CD4-positive, alpha-beta T cell (primary cell): ENCODE results near the gene MINDY1. TPM values are rescaled to one million over a fixed set of nuclear protein-coding genes. Genes with fewer than 3 reads are reported as not detected.

Experiments used
- ATAC-seq: fragments of 200-7000 bp; cut with Tn5 transposase; one replicate; pipeline ENCODE4 v1.10.0; 2022; ENCODE audit warnings: mild to moderate bottlenecking; ENCODE audit not compliant: poor library complexity
- CTCF ChIA-PET: fragments of 350-600 bp; sonication (Branson Sonifier 250); formaldehyde crosslinking; loops from one replicate; lab custom pipeline; 2021; ENCODE audit warnings: antibody characterized with exemption, inconsistent platforms; lab: Charles Lee
- POLR2A ChIA-PET: fragments of 350-600 bp; sonication (Branson Sonifier 250); formaldehyde crosslinking; loops from one replicate; lab custom pipeline; 2021; ENCODE audit warnings: antibody characterized with exemption, inconsistent platforms; lab: Charles Lee
- DNase-seq, 14 experiments: peaks; one replicate each; pipeline ENCODE4 v3.0.0-alpha.2; 2013 to 2020; ENCODE audit warnings: mixed read lengths in 2 of 14
- H3K27ac ChIP-seq, 2 donors: one replicate each; pipeline versions ENCODE4 v1.5.1 to v1.7.0; 2013; ENCODE audit warnings: low read length in 2 of 2, low read depth in 1 of 2, mild to moderate bottlenecking in 1 of 2
- H3K27me3 ChIP-seq, 2 experiments: 1 replicate in 1 of 2; 2 replicates in 1 of 2; pipeline versions ENCODE4 v1.6.1 to v1.7.0; 2013; ENCODE audit warnings: low read length in 2 of 2, control low read depth in 1 of 2, mild to moderate bottlenecking in 1 of 2, moderate library complexity in 1 of 2; ENCODE audit not compliant: insufficient read depth in 2 of 2, control insufficient read depth in 1 of 2
- H3K36me3 ChIP-seq: one replicate; pipeline ENCODE4 v1.6.1; 2013; ENCODE audit warnings: low read length, control low read depth; ENCODE audit not compliant: insufficient read depth
- H3K4me1 ChIP-seq: one replicate; pipeline ENCODE4 v1.6.1; 2013; ENCODE audit warnings: low read length, control low read depth; ENCODE audit not compliant: insufficient read depth
- H3K4me3 ChIP-seq: one replicate; pipeline ENCODE4 v1.5.1; 2013; ENCODE audit warnings: mild to moderate bottlenecking, low read length, moderate library complexity
- H3K9me3 ChIP-seq, 2 experiments: 1 replicate in 1 of 2; 2 replicates in 1 of 2; pipeline versions ENCODE4 v1.6.1 to v1.7.0; 2013; ENCODE audit warnings: low read length in 2 of 2, mild to moderate bottlenecking in 2 of 2, control low read depth in 1 of 2, moderate library complexity in 1 of 2; ENCODE audit not compliant: control insufficient read depth in 1 of 2, insufficient read depth in 1 of 2
- H3K27ac Mint-ChIP-seq: one replicate; pipeline ENCODE4 v1.8.0; 2020; ENCODE audit warnings: mixed read lengths
- H3K27me3 Mint-ChIP-seq: one replicate; pipeline ENCODE4 v1.8.0; 2021; ENCODE audit warnings: mixed read lengths
- H3K36me3 Mint-ChIP-seq: one replicate; pipeline ENCODE4 v1.8.0; 2021; ENCODE audit warnings: low read depth, mixed read lengths
- H3K4me1 Mint-ChIP-seq: one replicate; pipeline ENCODE4 v1.8.0; 2021; ENCODE audit warnings: low read depth, mixed read lengths
- H3K4me3 Mint-ChIP-seq: one replicate; pipeline ENCODE4 v1.8.0; 2020; ENCODE audit warnings: mild to moderate bottlenecking, mixed read lengths
- H3K9me3 Mint-ChIP-seq: one replicate; pipeline ENCODE4 v1.8.0; 2020; ENCODE audit warnings: mixed read lengths
- CTCF ChIP-seq: fragments of 200-600 bp; IDR thresholded peaks from one replicate; pipeline ENCODE4 v1.8.0; 2022; ENCODE audit warnings: antibody characterized with exemption, mild to moderate bottlenecking
- intact Hi-C, 2 experiments: fragments of 100-400 bp; cut with DNase I in 1 of 2; cut with micrococcal nuclease in 1 of 2; formaldehyde crosslinking; loops; one replicate each; pipeline versions ENCODE4 v1.15.1 to v1.9.0; 2023 to 2025; cut with DNase I, micrococcal nuclease
- total RNA-seq, 174 experiments: library from RNA in 2 of 174; stranded (reverse) in 2 of 174; gene quantifications; one replicate each; pipeline ENCODE4 v1.2.3 and lab custom pipeline; 2021 to 2026

The MINDY1 gene
- total RNA-seq, 2 experiments from 2014 or later, result 7.8 to 9.2 TPM

GRCh38 chr1:151008244-151009205 lies 1.8 kb upstream of the MINDY1 start, which contains the start of gene PRUNE1:
TSS of gene PRUNE1 (plus strand) at chr1:151008449. CDS start at chr1:151008633, 184 bp downstream.
- Histone ChIP-seq H3K27me3 (no peaks in the 10 kb centered on the region), H3K4me1 (peaks cover 83% of the 10 kb centered on the region), H3K27ac (peak within 1 kb of the TSS; percentile 87 to 98), H3K36me3 (peaks cover 14% of the 10 kb centered on the region), H3K4me3 (peak within 1 kb of the TSS; percentile 82), H3K9me3 (no peaks in the 10 kb centered on the region)
- ATAC-seq, result peak; percentile 85
- H3K4me1 Mint-ChIP-seq, result peaks cover 86% of the 10 kb centered on the region
- no peak for TF ChIP-seq CTCF
- POLR2A ChIA-PET, result interaction anchor here (0.6 to 1.9 kb wide), 7 partner anchors 16 to 645 kb away, joined by 3 to 5 read pairs (median 3); partner anchors contain the start of genes CDC42SE1, GABPB2 and RPRD2
- peak within 1 kb of the TSS; percentile 93 for H3K4me3 Mint-ChIP-seq
- CTCF ChIA-PET, result interaction anchor here (0.6 to 0.9 kb wide), 3 partner anchors 16 to 731 kb away, joined by 3 to 4 read pairs (median 3); no protein-coding TSS in a partner anchor
- no peaks in the 10 kb centered on the region for H3K9me3 Mint-ChIP-seq
- H3K27me3 Mint-ChIP-seq, result no peaks in the 10 kb centered on the region
- intact Hi-C loops, result loop anchor here (1.0 to 5.0 kb wide), 5 partner anchors 29 to 646 kb away; partner anchors contain the start of genes ARNT (in 1 of the 2), RPRD2 (in 1 of the 2) and TNFAIP8L2 (in 1 of the 2)
- peaks cover 43% of the 10 kb centered on the region for H3K36me3 Mint-ChIP-seq
- H3K27ac Mint-ChIP-seq, result peak within 1 kb of the TSS; percentile 98
- peak; percentile 92 to 100 (median 96) for DNase-seq

GRCh38 chr1:151007853-151008243 lies 1.1 kb upstream of the MINDY1 start:
- ChIA-PET CTCF (interaction anchor here (4.1 kb wide), 1 partner anchor 12 kb away, joined by 29 read pairs; no protein-coding TSS in a partner anchor), POLR2A (interaction anchor here (1.0 to 3.7 kb wide), 6 partner anchors 17 to 63 kb away, joined by 3 to 18 read pairs (median 4); partner anchors contain the start of genes C1orf56, CDC42SE1 and GABPB2)
- Mint-ChIP-seq H3K4me1 (peaks cover 86% of the 10 kb centered on the region), H3K27ac (peak overlapping the region; percentile 98), H3K9me3 (no peaks in the 10 kb centered on the region), H3K27me3 (no peaks in the 10 kb centered on the region), H3K36me3 (peaks cover 45% of the 10 kb centered on the region), H3K4me3 (peak overlapping the region; percentile 93)
- peaks cover 7% of the 10 kb centered on the region for H3K36me3 ChIP-seq
- intact Hi-C loops, result loop anchor here (1.0 to 5.0 kb wide), 5 partner anchors 29 to 646 kb away; partner anchors contain the start of genes ARNT (in 1 of the 2), RPRD2 (in 1 of the 2) and TNFAIP8L2 (in 1 of the 2)
- DNase-seq, result no peak
- H3K4me3 ChIP-seq, result peak overlapping the region; percentile 82
- no peak for TF ChIP-seq CTCF
- H3K27ac ChIP-seq, result peak overlapping the region; percentile 87 to 98
- H3K4me1 ChIP-seq, result peaks cover 84% of the 10 kb centered on the region
- no peak for ATAC-seq
- H3K27me3 ChIP-seq, result no peaks in the 10 kb centered on the region
- no peaks in the 10 kb centered on the region for H3K9me3 ChIP-seq

GRCh38 chr1:151005729-151006319 lies 878 bp downstream of the MINDY1 start:
- no peak for ATAC-seq
- Mint-ChIP-seq H3K27ac (peak overlapping the region; percentile 98), H3K27me3 (no peaks in the 10 kb centered on the region), H3K4me3 (peak overlapping the region; percentile 93), H3K4me1 (peaks cover 89% of the 10 kb centered on the region), H3K9me3 (no peaks in the 10 kb centered on the region), H3K36me3 (peaks cover 53% of the 10 kb centered on the region)
- peaks cover 94% of the 10 kb centered on the region for H3K4me1 ChIP-seq
- ChIA-PET POLR2A (interaction anchor here (0.6 to 3.7 kb wide), 19 partner anchors 9 to 635 kb away, joined by 3 to 18 read pairs (median 4); partner anchors contain the start of genes C1orf56, CDC42SE1, CERS2 and CTSK), CTCF (interaction anchor here (0.8 to 4.1 kb wide), 11 partner anchors 10 to 241 kb away, joined by 3 to 29 read pairs (median 4); partner anchors contain the start of genes C1orf56 and GABPB2)
- H3K27me3 ChIP-seq, result no peaks in the 10 kb centered on the region
- peak overlapping the region; percentile 67 for H3K4me3 ChIP-seq
- no peak for TF ChIP-seq CTCF
- H3K27ac ChIP-seq, result peak overlapping the region; percentile 87 to 98
- DNase-seq, result peak in 1 of 14 experiments; percentile 27
- intact Hi-C loops, result loop anchor here (5.0 kb wide), 3 partner anchors 129 to 644 kb away; partner anchors contain the start of genes ARNT (in 1 of the 2), RPRD2 (in 1 of the 2) and TNFAIP8L2 (in 1 of the 2)
- peaks cover 20% of the 10 kb centered on the region for H3K36me3 ChIP-seq
- no peaks in the 10 kb centered on the region for H3K9me3 ChIP-seq
